Activated CD8-positive, alpha-beta memory T cell treated with anti-CD3 and anti-CD28 coated beads for 36 hours (primary cell): Measurements from ENCODE around the gene IFNAR1. TPM values are rescaled to one million over a fixed set of nuclear protein-coding genes. Genes with fewer than 3 reads are reported as not detected.

Experiments used
- CTCF ChIA-PET: fragments of 350-600 bp; sonication (Branson Sonifier 250); formaldehyde crosslinking; loops from one replicate; lab custom pipeline; 2021; ENCODE audit warnings: antibody characterized with exemption; lab: Charles Lee
- POLR2A ChIA-PET: fragments of 350-600 bp; sonication (Branson Sonifier 250); formaldehyde crosslinking; loops from one replicate; lab custom pipeline; 2021; ENCODE audit warnings: antibody characterized with exemption; lab: Charles Lee
- total RNA-seq, 2 experiments: library from RNA; stranded (reverse); gene quantifications; one replicate each; pipeline ENCODE4 v1.2.3, GENCODE V29; 2021

The IFNAR1 gene
- total RNA-seq, 2 experiments from 2014 or later, result 32.1 to 32.3 TPM

GRCh38 chr21:33384841-33385331, 60.1 kb downstream of the IFNAR1 start:
- ChIA-PET CTCF (interaction anchor here (1.0 to 2.2 kb wide), 4 partner anchors 13 to 50 kb away, joined by 3 to 15 read pairs (median 7); no protein-coding TSS in a partner anchor), POLR2A (interaction anchor here (0.8 to 1.3 kb wide), 2 partner anchors 50 to 95 kb away, joined by 3 read pairs; partner anchors contain the start of gene TMEM50B)

- POLR2A ChIA-PET, result no interaction called here
Observed at GRCh38 chr21:33386222-33386784, 61.5 kb downstream of the IFNAR1 start.

DNA sequence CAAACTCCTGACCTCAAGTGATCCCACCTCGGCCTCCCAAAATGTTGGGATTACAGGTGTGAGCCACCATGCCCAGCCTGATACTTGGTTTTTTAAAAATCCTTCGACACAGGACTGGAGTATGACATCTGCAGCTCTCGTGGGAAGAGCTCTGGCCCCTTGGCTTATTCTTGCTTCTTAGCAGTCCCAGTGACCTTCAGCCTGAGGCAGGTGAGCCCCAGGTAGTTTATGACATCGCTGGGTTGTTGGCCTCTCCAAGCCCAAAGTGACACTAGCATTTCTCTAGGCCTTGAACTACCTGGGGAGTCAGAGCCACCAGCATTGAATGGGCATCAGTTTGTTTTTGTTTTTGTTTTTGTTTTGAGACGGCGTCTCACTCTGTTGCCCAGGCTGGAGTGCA, 62.5 kb downstream of the IFNAR1 start:
- POLR2A ChIA-PET, result no interaction called here
- CTCF ChIA-PET, result no interaction called here

More at GRCh38 chr21:33386222-33386784, 61.5 kb downstream of the IFNAR1 start:
- CTCF ChIA-PET, result interaction anchor here (2.1 to 2.2 kb wide), 2 partner anchors 11 to 26 kb away, joined by 6 to 15 read pairs; no protein-coding TSS in a partner anchor

DNA sequence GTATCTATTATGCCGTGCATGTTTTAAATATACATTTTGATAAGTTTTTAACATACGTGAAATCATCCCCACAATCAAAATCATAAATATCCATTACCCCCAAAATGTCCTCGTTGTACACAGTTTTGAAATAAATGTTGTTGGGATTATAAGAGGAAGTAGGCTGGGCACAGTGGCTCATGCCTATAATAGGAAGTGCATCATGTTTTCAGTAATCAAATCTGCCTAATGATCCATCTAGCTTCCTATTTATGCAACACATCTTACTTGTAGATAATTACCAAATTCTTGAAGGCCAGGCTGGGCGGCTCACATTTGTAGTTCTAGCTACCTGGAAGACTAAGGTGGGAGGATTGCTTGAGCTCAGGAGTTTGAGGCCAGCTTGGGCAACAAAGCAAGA, 63.4 kb downstream of the IFNAR1 start:
- CTCF ChIA-PET, result no interaction called here
- POLR2A ChIA-PET, result interaction anchor here (0.7 kb wide), 1 partner anchor 1930 kb away, joined by 3 read pairs; no protein-coding TSS in a partner anchor

DNA sequence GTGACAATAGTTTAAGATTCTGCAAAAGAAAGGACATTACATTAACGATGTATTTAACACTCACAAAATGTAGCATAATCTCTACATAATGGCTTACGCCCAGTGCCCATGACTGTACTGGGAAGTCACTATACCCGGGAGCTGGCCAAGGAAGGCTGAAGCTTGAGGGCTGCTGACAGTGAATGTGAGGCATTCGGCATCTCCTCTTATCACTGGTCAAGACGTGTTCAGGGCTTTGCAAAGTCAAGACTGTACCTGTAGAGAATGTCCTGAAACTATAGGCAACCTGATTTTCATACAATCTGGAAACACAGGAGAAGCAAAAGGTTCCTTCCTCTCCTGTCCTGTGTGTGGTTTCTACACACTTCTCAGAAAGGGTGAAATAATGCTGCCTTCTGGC, 65.7 kb downstream of the IFNAR1 start:
- CTCF ChIA-PET, result no interaction called here
- POLR2A ChIA-PET, result no interaction called here

- ChIA-PET CTCF (interaction anchor here (0.7 kb wide), 1 partner anchor 16 kb away, joined by 3 read pairs; no protein-coding TSS in a partner anchor), POLR2A (no interaction called here)
Observed at GRCh38 chr21:33391656-33392055, 66.9 kb downstream of the IFNAR1 start.

GRCh38 chr21:33392284-33392985, 67.7 kb downstream of the IFNAR1 start:
- CTCF ChIA-PET, result interaction anchor here (0.7 kb wide), 1 partner anchor 15 kb away, joined by 3 read pairs; no protein-coding TSS in a partner anchor
- POLR2A ChIA-PET, result interaction anchor here (0.5 kb wide), 1 partner anchor 93 kb away, joined by 3 read pairs; no protein-coding TSS in a partner anchor

- POLR2A ChIA-PET, result interaction anchor here (0.7 kb wide), 1 partner anchor 11 kb away, joined by 5 read pairs; no protein-coding TSS in a partner anchor
- CTCF ChIA-PET, result no interaction called here
Observed at GRCh38 chr21:33393348-33393747, 68.6 kb downstream of the IFNAR1 start.

DNA sequence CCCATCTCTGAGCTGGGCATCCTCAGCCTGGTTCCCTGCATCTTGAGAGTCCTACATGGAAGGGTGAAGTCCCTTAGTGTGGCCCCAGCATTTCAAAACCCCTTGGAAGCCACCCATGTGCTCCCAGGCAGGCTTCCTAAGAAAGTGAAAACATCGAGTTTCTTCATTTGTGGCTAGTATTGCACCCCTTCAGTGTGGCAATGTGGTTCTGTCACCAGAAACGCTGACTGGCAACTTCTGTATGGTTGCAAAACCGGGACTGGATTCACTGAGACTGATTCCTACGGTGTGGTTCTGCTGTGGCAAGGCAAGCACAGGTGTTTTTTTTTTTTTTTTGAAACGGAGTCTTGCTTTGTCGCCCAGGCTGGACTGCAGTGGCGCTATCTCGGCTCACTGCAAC, 69.5 kb downstream of the IFNAR1 start:
- POLR2A ChIA-PET, result no interaction called here
- CTCF ChIA-PET, result no interaction called here

DNA sequence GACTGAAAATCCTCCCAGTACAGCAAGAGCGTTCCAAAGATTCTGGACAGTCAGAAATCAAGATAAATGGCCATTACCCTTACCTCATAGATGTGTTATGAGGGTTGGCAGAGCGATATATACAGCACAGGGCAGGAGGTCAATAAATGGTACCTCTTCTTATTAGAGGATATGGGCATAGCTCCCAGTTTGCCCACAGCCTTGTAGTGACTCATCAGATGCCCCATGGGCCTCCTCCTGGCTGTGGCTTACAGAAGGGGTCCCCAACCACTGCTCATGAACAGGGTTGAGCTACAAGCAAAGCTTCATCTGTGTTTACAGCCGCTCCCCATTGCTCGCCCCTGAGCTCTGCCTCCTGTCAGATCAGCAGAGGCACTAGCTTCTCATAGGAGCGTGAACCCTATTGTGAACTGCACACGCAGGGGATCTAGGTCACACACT, 71.1 kb downstream of the IFNAR1 start:
- CTCF ChIA-PET, result interaction anchor here (1.2 to 1.3 kb wide), 2 partner anchors 17 to 34 kb away, joined by 4 read pairs; no protein-coding TSS in a partner anchor

DNA sequence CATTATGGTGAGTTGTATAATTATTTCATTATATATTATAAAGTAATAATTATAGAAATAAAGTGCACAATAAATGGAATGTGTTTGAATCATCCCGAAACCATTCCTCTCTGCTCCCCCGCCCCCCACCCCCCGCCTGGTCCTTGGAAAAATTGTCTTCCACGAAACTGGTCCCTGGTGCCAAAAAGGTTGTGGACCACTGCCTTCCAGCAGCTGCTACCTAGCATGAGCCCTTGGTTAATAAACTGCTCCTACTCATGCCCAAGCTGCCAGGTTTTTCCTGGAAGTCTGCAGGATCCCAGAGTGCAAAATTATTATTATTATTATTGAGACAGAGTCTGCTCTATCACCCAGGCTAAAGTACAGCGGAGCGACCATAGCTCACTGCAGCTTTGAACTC, 71.7 kb downstream of the IFNAR1 start:
- ChIA-PET CTCF (interaction anchor here (1.2 to 1.8 kb wide), 3 partner anchors 11 to 35 kb away, joined by 4 to 6 read pairs (median 4); no protein-coding TSS in a partner anchor), POLR2A (no interaction called here)

More for the DNA sequence above, 71.1 kb downstream of the IFNAR1 start:
- POLR2A ChIA-PET, result no interaction called here

DNA sequence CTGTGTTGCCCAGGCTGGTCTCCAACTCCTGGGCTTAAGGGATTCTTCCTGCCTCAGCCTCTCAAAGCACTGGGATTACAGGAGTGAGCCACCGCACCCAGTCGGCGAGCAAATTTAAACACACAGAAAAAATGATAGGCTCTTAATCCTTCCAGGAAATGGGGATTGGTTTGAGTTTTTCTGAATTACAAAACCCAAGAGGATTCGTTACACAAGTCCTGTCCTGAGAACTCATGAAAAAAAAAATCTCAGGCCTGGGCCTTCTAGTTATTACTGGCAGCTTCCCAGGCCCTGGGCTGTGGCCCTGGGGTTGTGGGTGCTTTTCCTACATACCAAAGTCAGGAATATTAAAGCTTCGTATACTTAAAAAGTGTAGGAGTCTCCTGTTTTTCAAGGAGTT, 72.2 kb downstream of the IFNAR1 start:
- CTCF ChIA-PET, result interaction anchor here (0.5 to 1.8 kb wide), 3 partner anchors 12 to 36 kb away, joined by 3 to 6 read pairs (median 4); no protein-coding TSS in a partner anchor
- POLR2A ChIA-PET, result no interaction called here

DNA sequence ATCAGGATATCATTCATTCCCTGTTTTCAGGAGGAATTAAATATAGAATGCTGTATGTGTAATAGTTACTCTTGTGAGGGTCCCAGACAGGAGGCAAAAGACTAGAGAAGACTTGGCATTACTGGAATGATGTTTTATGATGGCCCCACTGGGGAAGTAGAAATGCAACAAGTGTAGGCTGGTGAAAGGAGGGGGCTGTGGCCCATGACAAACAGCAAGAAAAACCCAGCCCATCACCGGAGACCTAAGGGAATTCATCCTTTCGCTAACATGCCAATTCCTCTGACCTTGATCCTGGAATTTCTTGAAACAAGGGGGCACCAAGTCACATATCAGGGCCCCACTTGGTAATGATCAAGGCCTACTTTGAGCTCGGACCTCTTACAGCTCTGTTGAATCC, 72.9 kb downstream of the IFNAR1 start:
- ChIA-PET CTCF (interaction anchor here (0.5 to 1.8 kb wide), 2 partner anchors 12 to 25 kb away, joined by 3 to 6 read pairs; no protein-coding TSS in a partner anchor), POLR2A (interaction anchor here (0.6 kb wide), 1 partner anchor 128 kb away, joined by 3 read pairs; no protein-coding TSS in a partner anchor)

DNA sequence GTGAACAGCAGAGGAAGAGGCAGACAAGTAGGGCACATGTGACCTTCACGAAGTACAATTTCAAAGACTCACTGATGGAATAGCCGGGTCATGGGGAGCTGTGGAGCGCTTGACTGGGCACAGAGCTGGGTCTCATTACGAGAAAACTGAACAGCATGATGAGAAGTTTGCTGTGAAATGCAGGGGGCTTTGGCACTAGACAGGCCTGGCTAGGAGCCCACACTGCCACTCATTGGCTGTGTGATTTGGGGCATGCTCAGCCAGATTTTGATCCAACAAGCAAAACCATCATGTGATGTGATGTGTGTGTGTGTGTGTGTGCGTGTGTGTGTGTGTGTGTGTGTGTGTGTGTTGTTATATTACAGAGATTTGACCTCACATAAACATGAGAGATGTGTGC, 73.6 kb downstream of the IFNAR1 start:
- POLR2A ChIA-PET, result no interaction called here
- CTCF ChIA-PET, result interaction anchor here (1.8 kb wide), 1 partner anchor 13 kb away, joined by 6 read pairs; no protein-coding TSS in a partner anchor

- CTCF ChIA-PET, result no interaction called here
- POLR2A ChIA-PET, result no interaction called here
Observed at GRCh38 chr21:33401630-33401992, 76.8 kb downstream of the IFNAR1 start.

DNA sequence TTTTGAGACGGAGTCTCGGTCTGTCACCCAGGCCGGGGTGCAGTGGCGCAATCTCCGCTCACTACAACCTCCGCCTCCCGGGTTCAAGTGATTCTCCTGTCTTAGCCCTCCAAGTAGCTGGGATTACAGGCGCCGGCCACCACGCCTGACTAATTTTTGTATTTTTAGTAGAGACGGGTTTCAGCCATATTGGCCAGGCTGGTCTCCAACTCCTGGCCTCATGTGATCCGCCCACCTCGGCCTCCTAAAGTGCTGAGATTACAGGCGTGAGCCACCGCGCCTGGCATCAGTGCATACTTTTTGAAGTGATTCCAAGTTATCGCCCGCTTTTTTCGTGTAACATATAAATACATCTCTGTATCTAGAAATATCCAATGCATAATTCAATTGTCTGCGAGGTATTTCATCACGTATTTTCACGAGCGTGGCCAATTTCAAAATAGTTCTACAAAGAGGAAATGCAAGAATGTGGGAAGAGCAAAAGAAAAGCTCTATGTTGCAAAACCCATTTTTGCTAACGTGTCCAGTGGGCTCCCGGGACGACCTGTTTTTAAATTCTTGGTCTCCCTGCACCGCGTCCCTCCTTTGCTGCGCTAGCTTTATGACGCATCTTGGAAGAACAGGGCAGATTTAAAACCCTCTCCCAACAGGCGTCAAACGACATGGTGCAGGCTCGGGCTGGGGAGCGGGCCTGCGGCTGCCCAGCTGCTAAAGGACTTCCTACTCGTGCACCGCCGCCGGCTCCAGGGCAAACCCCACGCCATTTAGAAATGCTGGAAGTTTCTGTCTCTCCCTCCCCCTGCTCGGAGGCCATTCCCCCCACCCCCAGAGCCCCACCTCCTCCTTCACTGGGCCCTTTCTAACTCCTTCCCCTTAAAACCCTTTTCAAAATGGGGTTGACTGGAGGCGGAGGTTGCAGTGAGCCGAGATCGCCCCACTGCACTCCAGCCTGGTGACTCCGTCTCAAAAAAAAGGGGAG, 77.5 kb downstream of the IFNAR1 start:
- ChIA-PET POLR2A (no interaction called here), CTCF (interaction anchor here (0.6 kb wide), 1 partner anchor 770 kb away, joined by 5 read pairs; no protein-coding TSS in a partner anchor)

DNA sequence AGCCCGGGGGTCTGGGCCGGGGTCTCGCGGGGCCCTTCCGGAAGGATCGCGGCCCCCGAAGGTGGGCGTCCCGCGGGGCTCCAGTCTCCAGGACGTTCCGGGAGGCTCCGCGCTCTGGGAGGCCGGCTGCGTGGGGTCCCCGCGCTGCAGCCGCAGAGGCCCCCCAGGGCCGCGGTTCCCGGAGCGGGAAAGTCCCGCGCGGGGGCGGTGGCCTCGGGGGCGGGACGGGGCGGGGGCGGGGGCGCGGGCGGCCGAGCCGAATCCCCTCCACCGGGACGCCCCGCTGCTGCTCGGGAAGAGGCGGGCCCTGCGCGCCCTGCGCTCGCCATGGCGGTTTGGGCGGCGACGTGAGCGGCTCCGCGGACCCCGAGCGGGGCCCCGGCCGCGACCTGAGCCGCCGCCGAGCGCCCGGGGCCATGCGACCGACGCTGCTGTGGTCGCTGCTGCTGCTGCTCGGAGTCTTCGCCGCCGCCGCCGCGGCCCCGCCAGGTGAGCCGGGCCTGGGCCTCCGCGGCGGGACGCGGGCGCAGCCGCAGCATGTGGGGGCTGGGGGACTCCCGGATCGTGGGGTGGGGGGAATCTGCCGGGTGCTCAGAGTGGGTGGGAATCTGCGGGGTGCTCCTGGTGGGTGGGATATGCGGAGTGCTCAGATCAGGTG, 78.5 kb downstream of the IFNAR1 start, which contains the start of gene IFNGR2:
IFNGR2 (plus strand) TSS at position 286 of the 658 bp plus-strand sequence; CDS start at position 417, 131 bp downstream.
- CTCF ChIA-PET, result interaction anchor here (0.6 to 1.4 kb wide), 2 partner anchors 34 to 771 kb away, joined by 3 to 5 read pairs; no protein-coding TSS in a partner anchor
- POLR2A ChIA-PET, result no interaction called here
